Measurements from ENCODE around the gene ERI3.

ERI3 gene

GRCh38 chr1:44313265-44313918 is 41.7 kb downstream of the ERI3 start:
- no peak for DNase-seq

- DNase-seq, result no peak
Measured at GRCh38 chr1:44312399-44313196, 42.5 kb downstream of the ERI3 start.

GRCh38 chr1:44310006-44310405 is 45.1 kb downstream of the ERI3 start:
- DNase-seq, result no peak

GRCh38 chr1:44305962-44306422 is 49.1 kb downstream of the ERI3 start:
- no peak for DNase-seq

- DNase-seq, result no peak
Measured at GRCh38 chr1:44303532-44303931, 51.5 kb downstream of the ERI3 start.

- DNase-seq, result no peak
Measured at GRCh38 chr1:44302541-44302940, 52.5 kb downstream of the ERI3 start.

- DNase-seq, result no peak
Measured at GRCh38 chr1:44301442-44301841, 53.6 kb downstream of the ERI3 start.

- no peak for DNase-seq
Measured at GRCh38 chr1:44300852-44301251, 54.2 kb downstream of the ERI3 start.

- no peak for DNase-seq
Measured at GRCh38 chr1:44297695-44298400, 57.2 kb downstream of the ERI3 start.

- no peak for DNase-seq
Measured at GRCh38 chr1:44296806-44297205, 58.3 kb downstream of the ERI3 start.

- no peak for DNase-seq
Measured at GRCh38 chr1:44296086-44296485, 59.0 kb downstream of the ERI3 start.

GRCh38 chr1:44294588-44295007 is 60.5 kb downstream of the ERI3 start:
- no peak for DNase-seq

- no peak for DNase-seq
Measured at GRCh38 chr1:44293761-44294315, 61.2 kb downstream of the ERI3 start.

GRCh38 chr1:44292651-44293050 is 62.4 kb downstream of the ERI3 start:
- DNase-seq, result no peak

- no peak for DNase-seq
Measured at GRCh38 chr1:44290250-44291094, 64.6 kb downstream of the ERI3 start.

GRCh38 chr1:44289530-44289929 is 65.5 kb downstream of the ERI3 start:
- no peak for DNase-seq

GRCh38 chr1:44288883-44289282 is 66.2 kb downstream of the ERI3 start:
- DNase-seq, result no peak

GRCh38 chr1:44284184-44284583 is 70.9 kb downstream of the ERI3 start:
- DNase-seq, result no peak

- no peak for DNase-seq
Measured at GRCh38 chr1:44283524-44284173, 71.4 kb downstream of the ERI3 start.

GRCh38 chr1:44282704-44283426 is 72.2 kb downstream of the ERI3 start:
- no peak for DNase-seq

Data from activated effector memory CD4-positive, alpha-beta T cell treated with Interleukin-2 at 50 U/mL for 16 hours (primary cell).